Breast epithelium (tissue), 4 donors: ENCODE measurements around the gene UQCRC2. TPM values are rescaled to one million over a fixed set of nuclear protein-coding genes. Genes with fewer than 3 reads are reported as not detected.

Experiments used
- DNase-seq, 2 donors: peaks; one replicate each; pipeline ENCODE4 v3.0.0-alpha.2; 2019; ENCODE audit warnings: low spot score in 2 of 2
- H3K27ac ChIP-seq, 2 donors: fragments of 200-600 bp; sonication (generic) in 1 of 2; one replicate each; pipeline ENCODE4 v1.5.1; 2016 to 2019; ENCODE audit warnings: mild to moderate bottlenecking in 1 of 2
- H3K27me3 ChIP-seq, 2 donors: fragments of 200-600 bp; sonication (generic) in 1 of 2; one replicate each; pipeline versions ENCODE4 v1.5.1 to v1.6.0; 2017 to 2019; ENCODE audit warnings: control low read depth in 1 of 2, mild to moderate bottlenecking in 1 of 2
- H3K36me3 ChIP-seq: fragments of 200-600 bp; one replicate; pipeline ENCODE4 v1.5.1; 2019
- H3K4me1 ChIP-seq, 2 donors: fragments of 200-600 bp; sonication (generic); one replicate each; pipeline ENCODE4 v1.5.1; 2016 to 2019; ENCODE audit warnings: control low read depth in 1 of 2
- H3K4me3 ChIP-seq, 3 donors: fragments of 200-600 bp; sonication (generic); 1 replicate in 2 of 3; 2 replicates in 1 of 3; pipeline ENCODE4 v1.5.1; 2016 to 2019; ENCODE audit warnings: mild to moderate bottlenecking in 3 of 3, moderate library complexity in 2 of 3
- H3K9me3 ChIP-seq, 2 donors: fragments of 200-600 bp; sonication (generic) in 1 of 2; one replicate each; pipeline ENCODE4 v1.5.1; 2016 to 2019; ENCODE audit warnings: control low read depth in 1 of 2
- CTCF ChIP-seq, 3 donors: fragments of 450-650 bp; IDR thresholded peaks; one replicate each; pipeline ENCODE4 v1.5.1; 2016 to 2017; ENCODE audit warnings: antibody characterized with exemption in 3 of 3, mild to moderate bottlenecking in 3 of 3, moderate library complexity in 3 of 3
- POLR2A ChIP-seq: fragments of 450-650 bp; IDR thresholded peaks from one replicate; pipeline ENCODE4 v1.6.1; 2016; ENCODE audit warnings: antibody characterized with exemption, mild to moderate bottlenecking, moderate library complexity
- POLR2AphosphoS5 ChIP-seq, 3 donors: sonication (generic); formaldehyde crosslinking; IDR thresholded peaks; one replicate each; pipeline ENCODE4 v1.6.1; 2017; ENCODE audit warnings: antibody characterized with exemption in 3 of 3
- intact Hi-C: fragments of 100-400 bp; cut with DNase I; formaldehyde crosslinking; loops from one replicate; pipeline ENCODE4 v1.15.1; 2023; ENCODE audit warnings: low total_unique reads
- total RNA-seq, 3 donors: library from RNA; depleted of rRNA; stranded (reverse); fragments of >200 nt; gene quantifications; one replicate each; pipeline ENCODE4 v1.1.0, GENCODE V29; 2016

UQCRC2 gene
- total RNA-seq, 3 donors from 2014 or later: 142 to 177 (median 173) TPM

GRCh38 chr16:21989133-21989532, 36.0 kb downstream of the UQCRC2 start:
- Histone ChIP-seq H3K36me3 (no peaks in the 10 kb centered on the region), H3K9me3 (no peaks in the 10 kb centered on the region), H3K27me3 (no peaks in the 10 kb centered on the region), H3K4me3 (no peak overlapping the region), H3K27ac (no peak overlapping the region), H3K4me1 (no peaks in the 10 kb centered on the region)
- TF ChIP-seq POLR2AphosphoS5 (IDR thresholded peaks at IDR 0.05) (no peak), CTCF (IDR thresholded peaks at IDR 0.05) (no peak), POLR2A (no peak)
- intact Hi-C loops: no loop called here
- no peak for DNase-seq

- Histone ChIP-seq H3K27me3 (no peaks in the 10 kb centered on the region), H3K27ac (no peak overlapping the region), H3K4me3 (no peak overlapping the region), H3K4me1 (no peaks in the 10 kb centered on the region), H3K9me3 (no peaks in the 10 kb centered on the region), H3K36me3 (no peaks in the 10 kb centered on the region)
- DNase-seq: no peak
- TF ChIP-seq POLR2A (no peak), CTCF (IDR thresholded peaks at IDR 0.05) (no peak), POLR2AphosphoS5 (IDR thresholded peaks at IDR 0.05) (no peak)
- intact Hi-C loops: loop anchor here (10.0 kb wide), 1 partner anchor 75 kb away; no protein-coding TSS in a partner anchor
Observed at GRCh38 chr16:21989751-21990150, 36.6 kb downstream of the UQCRC2 start.

- no peaks in the 10 kb centered on the region for H3K36me3 ChIP-seq
- H3K4me3 ChIP-seq: no peak overlapping the region
- H3K9me3 ChIP-seq: no peaks in the 10 kb centered on the region
- TF ChIP-seq POLR2AphosphoS5 (IDR thresholded peaks at IDR 0.05): no peak
- no peak for TF ChIP-seq POLR2A
- no peak for TF ChIP-seq CTCF (IDR thresholded peaks at IDR 0.05)
- no peak overlapping the region for H3K27ac ChIP-seq
- no peak for DNase-seq
- H3K4me1 ChIP-seq: no peaks in the 10 kb centered on the region
- no peaks in the 10 kb centered on the region for H3K27me3 ChIP-seq
- intact Hi-C loops: loop anchor here (10.0 kb wide), 1 partner anchor 74 kb away; no protein-coding TSS in a partner anchor
Observed at GRCh38 chr16:21990381-21990944, 37.3 kb downstream of the UQCRC2 start.

- Histone ChIP-seq H3K4me1 (no peaks in the 10 kb centered on the region), H3K4me3 (no peak overlapping the region), H3K27ac (no peak overlapping the region), H3K9me3 (no peaks in the 10 kb centered on the region), H3K36me3 (no peaks in the 10 kb centered on the region), H3K27me3 (no peaks in the 10 kb centered on the region)
- intact Hi-C loops: loop anchor here (10.0 kb wide), 1 partner anchor 73 kb away; no protein-coding TSS in a partner anchor
- no peak for TF ChIP-seq POLR2AphosphoS5 (IDR thresholded peaks at IDR 0.05)
- no peak for TF ChIP-seq POLR2A
- TF ChIP-seq CTCF (IDR thresholded peaks at IDR 0.05): no peak
- no peak for DNase-seq
Observed at GRCh38 chr16:21991621-21992020, 38.5 kb downstream of the UQCRC2 start.

GRCh38 chr16:21994856-21995465, 41.8 kb downstream of the UQCRC2 start:
- DNase-seq: no peak
- Histone ChIP-seq H3K9me3 (no peaks in the 10 kb centered on the region), H3K4me1 (no peaks in the 10 kb centered on the region), H3K27ac (no peak overlapping the region), H3K4me3 (no peak overlapping the region), H3K27me3 (no peaks in the 10 kb centered on the region), H3K36me3 (no peaks in the 10 kb centered on the region)
- intact Hi-C loops: loop anchor here (10.0 kb wide), 1 partner anchor 70 kb away; no protein-coding TSS in a partner anchor
- TF ChIP-seq POLR2AphosphoS5 (IDR thresholded peaks at IDR 0.05): no peak
- TF ChIP-seq POLR2A: no peak
- TF ChIP-seq CTCF (IDR thresholded peaks at IDR 0.05): no peak
